DOHH2 (cell line): ENCODE measurements around the gene GNL1.

Source experiments
- H3F3A ChIP-seq: fragments of 200-600 bp; sonication (generic), shearing (Covaris generic); 2 replicates; pipeline ENCODE4 v1.6.0; 2016; ENCODE audit warnings: antibody characterized with exemption, mild to moderate bottlenecking; ENCODE audit not compliant: control insufficient read depth, insufficient read depth
- H3K27ac ChIP-seq: fragments of 200-600 bp; sonication (generic); 2 replicates; pipeline ENCODE4 v1.5.1; 2014; ENCODE audit warnings: low read depth, mild to moderate bottlenecking, low read length, moderate library complexity
- H3K27me3 ChIP-seq: fragments of 200-600 bp; sonication (generic); 2 replicates; pipeline ENCODE4 v1.6.1; 2014; ENCODE audit warnings: mild to moderate bottlenecking, low read length, mixed read lengths; ENCODE audit not compliant: control insufficient read depth
- H3K36me3 ChIP-seq: fragments of 200-600 bp; sonication (generic); 2 replicates; pipeline ENCODE4 v1.6.1; 2014; ENCODE audit warnings: mild to moderate bottlenecking, low read length, moderate library complexity, mixed read lengths; ENCODE audit not compliant: control insufficient read depth
- H3K4me1 ChIP-seq: fragments of 200-600 bp; sonication (generic); 2 replicates; pipeline ENCODE4 v1.6.1; 2014; ENCODE audit warnings: mild to moderate bottlenecking, low read length, mixed read lengths; ENCODE audit not compliant: control insufficient read depth
- H3K4me2 ChIP-seq: fragments of 200-600 bp; sonication (generic); 2 replicates; pipeline ENCODE4 v1.6.0; 2014; ENCODE audit warnings: mild to moderate bottlenecking, low read length, moderate library complexity
- H3K4me3 ChIP-seq: fragments of 200-600 bp; sonication (generic); 2 replicates; pipeline ENCODE4 v1.5.1; 2014; ENCODE audit warnings: mild to moderate bottlenecking, low read length, mixed read lengths
- H3K79me2 ChIP-seq: fragments of 200-600 bp; sonication (generic); 2 replicates; pipeline ENCODE4 v1.6.1; 2014; ENCODE audit warnings: mild to moderate bottlenecking, low read length, mixed read lengths; ENCODE audit not compliant: control insufficient read depth
- H3K9me2 ChIP-seq: fragments of 200-600 bp; sonication (generic); replicated peaks from 2 replicates; pipeline ENCODE4 v1.6.1; 2014; ENCODE audit warnings: mild to moderate bottlenecking, low read length, mixed read lengths; ENCODE audit not compliant: control insufficient read depth
- H3K9me3 ChIP-seq: fragments of 200-600 bp; sonication (generic); 2 replicates; pipeline ENCODE4 v1.6.1; 2014; ENCODE audit warnings: antibody characterized with exemption, low read length, mixed read lengths; ENCODE audit not compliant: control insufficient read depth, insufficient read depth
- H4K20me1 ChIP-seq: fragments of 200-600 bp; sonication (generic); 2 replicates; pipeline ENCODE4 v1.6.0; 2014; ENCODE audit warnings: low read depth, mild to moderate bottlenecking, antibody characterized with exemption, low read length, moderate library complexity; ENCODE audit not compliant: control insufficient read depth, insufficient read depth
- EZH2phosphoT487 ChIP-seq: fragments of 200-600 bp; sonication (generic); IDR thresholded peaks from 2 replicates; pipeline ENCODE4 v1.6.1; 2017; ENCODE audit warnings: borderline replicate concordance, mild to moderate bottlenecking, antibody characterized with exemption, low read length, moderate library complexity, mixed read lengths
- TF ChIP-seq, protein P1 (sequence below): fragments of 200-600 bp; sonication (generic); IDR thresholded peaks from one replicate; pipeline ENCODE4 v1.5.1; 2014; ENCODE audit warnings: antibody characterized with exemption, mild to moderate bottlenecking, low read depth, low read length; ENCODE audit not compliant: poor library complexity, severe bottlenecking

Gene GNL1

DNA sequence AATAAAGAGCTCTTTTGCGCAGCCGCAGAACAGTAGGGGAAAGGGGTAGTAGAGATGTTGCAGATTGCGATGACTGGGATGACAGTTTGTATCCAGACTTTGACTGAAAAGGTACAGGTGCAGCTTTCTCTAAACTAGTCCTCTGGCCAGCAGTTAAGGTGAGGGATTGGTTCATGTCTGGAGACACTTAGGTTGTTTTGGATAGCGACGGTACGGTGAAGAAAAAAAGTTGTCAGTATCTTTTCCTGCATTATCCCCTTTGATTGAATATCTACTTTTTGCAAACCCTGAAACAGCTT lies 1.3 kb upstream of the GNL1 start:
- peak overlapping the region; percentile 90 for H3K27ac ChIP-seq
- H3K4me2 ChIP-seq = peak overlapping the region; percentile 90
- H3K9me3 ChIP-seq = no peaks in the 10 kb centered on the region
- H3K36me3 ChIP-seq = peaks cover 76% of the 10 kb centered on the region
- peak overlapping the region; percentile 98 for H3K4me3 ChIP-seq
- TF ChIP-seq, protein P1, sequence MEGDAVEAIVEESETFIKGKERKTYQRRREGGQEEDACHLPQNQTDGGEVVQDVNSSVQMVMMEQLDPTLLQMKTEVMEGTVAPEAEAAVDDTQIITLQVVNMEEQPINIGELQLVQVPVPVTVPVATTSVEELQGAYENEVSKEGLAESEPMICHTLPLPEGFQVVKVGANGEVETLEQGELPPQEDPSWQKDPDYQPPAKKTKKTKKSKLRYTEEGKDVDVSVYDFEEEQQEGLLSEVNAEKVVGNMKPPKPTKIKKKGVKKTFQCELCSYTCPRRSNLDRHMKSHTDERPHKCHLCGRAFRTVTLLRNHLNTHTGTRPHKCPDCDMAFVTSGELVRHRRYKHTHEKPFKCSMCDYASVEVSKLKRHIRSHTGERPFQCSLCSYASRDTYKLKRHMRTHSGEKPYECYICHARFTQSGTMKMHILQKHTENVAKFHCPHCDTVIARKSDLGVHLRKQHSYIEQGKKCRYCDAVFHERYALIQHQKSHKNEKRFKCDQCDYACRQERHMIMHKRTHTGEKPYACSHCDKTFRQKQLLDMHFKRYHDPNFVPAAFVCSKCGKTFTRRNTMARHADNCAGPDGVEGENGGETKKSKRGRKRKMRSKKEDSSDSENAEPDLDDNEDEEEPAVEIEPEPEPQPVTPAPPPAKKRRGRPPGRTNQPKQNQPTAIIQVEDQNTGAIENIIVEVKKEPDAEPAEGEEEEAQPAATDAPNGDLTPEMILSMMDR = no peak
- no peak for TF ChIP-seq EZH2phosphoT487
- peaks cover 9% of the 10 kb centered on the region for H3F3A ChIP-seq
- H3K79me2 ChIP-seq = peaks cover 56% of the 10 kb centered on the region
- peaks cover 12% of the 10 kb centered on the region; the same call in 1 of the 2 replicates for H4K20me1 ChIP-seq
- no peaks in the 10 kb centered on the region for H3K27me3 ChIP-seq
- no peaks in the 10 kb centered on the region for H3K9me2 ChIP-seq
- peaks cover 21% of the 10 kb centered on the region for H3K4me1 ChIP-seq

DNA sequence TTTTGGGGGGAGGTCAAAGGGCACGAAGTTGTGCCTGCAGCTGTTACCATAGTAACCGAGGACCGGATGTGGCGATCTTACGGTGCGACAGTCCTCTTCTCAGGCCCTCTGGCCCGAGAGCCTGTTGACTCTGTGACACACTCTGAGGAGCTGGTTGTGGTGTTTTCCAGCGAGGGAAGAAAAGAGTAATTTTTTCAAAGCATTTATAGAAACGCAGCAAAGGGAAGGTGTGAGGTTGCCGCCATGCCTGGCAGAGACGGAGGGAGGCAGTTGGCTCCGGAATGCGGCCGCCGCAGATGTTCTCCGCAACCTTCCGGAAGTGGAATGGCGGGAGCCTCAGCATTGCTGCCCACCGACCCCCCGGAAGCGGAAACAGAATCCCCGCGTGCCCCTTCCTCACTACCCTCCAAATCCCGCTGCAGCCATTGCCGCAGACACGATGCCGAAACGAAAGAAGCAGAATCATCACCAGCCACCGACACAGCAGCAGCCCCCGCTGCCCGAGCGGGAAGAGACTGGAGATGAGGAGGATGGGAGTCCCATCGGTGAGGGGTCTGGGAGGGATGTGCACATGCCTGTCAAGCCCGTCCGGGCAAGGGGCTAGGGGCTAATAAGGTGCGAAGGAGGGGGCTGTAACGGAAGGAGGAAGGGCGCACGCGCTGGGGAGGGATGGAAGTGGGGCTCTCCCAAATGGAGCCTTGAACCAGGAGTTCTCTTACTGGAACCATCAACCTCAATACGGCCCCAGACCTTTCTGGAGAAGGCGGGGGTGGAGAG lies 805 bp upstream of the GNL1 start, which contains the start of gene PRR3:
Gene PRR3 (plus strand): TSS at position 390 of the 777 bp plus-strand sequence. CDS start 50 bp downstream, at position 440.
- Histone ChIP-seq H3F3A (peaks cover 9% of the 10 kb centered on the region), H3K4me3 (peak within 1 kb of the TSS; percentile 98), H3K9me3 (no peaks in the 10 kb centered on the region), H3K4me2 (peak within 1 kb of the TSS; percentile 90), H3K36me3 (peaks cover 76% of the 10 kb centered on the region), H4K20me1 (peaks cover 12% of the 10 kb centered on the region; the same call in 1 of the 2 replicates), H3K79me2 (peaks cover 54% of the 10 kb centered on the region), H3K27me3 (no peaks in the 10 kb centered on the region), H3K9me2 (no peaks in the 10 kb centered on the region), H3K27ac (peak within 1 kb of the TSS; percentile 90), H3K4me1 (peaks cover 21% of the 10 kb centered on the region)
- TF ChIP-seq, protein P1 = no peak
- TF ChIP-seq EZH2phosphoT487 = no peak

DNA sequence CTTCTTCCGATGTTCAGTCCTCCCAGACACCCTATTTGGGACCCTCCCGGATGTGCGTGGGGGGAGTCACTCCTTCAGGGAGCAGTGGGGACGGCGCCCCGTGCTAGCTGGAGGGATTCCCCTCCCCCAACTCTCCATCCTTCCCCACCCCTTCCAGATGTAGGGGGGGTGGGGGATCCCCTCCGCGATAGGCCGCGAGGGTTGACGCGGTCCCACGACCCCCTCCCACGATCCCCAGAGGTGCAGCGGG lies 548 bp downstream of the GNL1 start:
- peaks cover 21% of the 10 kb centered on the region for H3K4me1 ChIP-seq
- H3K27me3 ChIP-seq = no peaks in the 10 kb centered on the region
- peaks cover 47% of the 10 kb centered on the region for H3K79me2 ChIP-seq
- peak overlapping the region; percentile 90 for H3K27ac ChIP-seq
- TF ChIP-seq, protein P1 = no peak
- no peak for TF ChIP-seq EZH2phosphoT487
- peaks cover 12% of the 10 kb centered on the region; the same call in 1 of the 2 replicates for H4K20me1 ChIP-seq
- no peaks in the 10 kb centered on the region for H3K9me3 ChIP-seq
- H3K4me3 ChIP-seq = peak overlapping the region; percentile 98
- peak overlapping the region; percentile 90 for H3K4me2 ChIP-seq
- H3K9me2 ChIP-seq = no peaks in the 10 kb centered on the region
- peaks cover 76% of the 10 kb centered on the region for H3K36me3 ChIP-seq
- peaks cover 9% of the 10 kb centered on the region for H3F3A ChIP-seq
